ENCODE data around the gene CARMIL1.

- no peak for TF ChIP-seq EZH2 (IDR thresholded peaks at IDR 0.05; ENCODE audit: insufficient read depth, low read length)
- TF ChIP-seq CTCF (IDR thresholded peaks at IDR 0.05; ENCODE audit: insufficient read depth, low read depth, low read length) = no peak
Measured at GRCh38 chr6:25253351-25253750, 25.8 kb upstream of the CARMIL1 start.

All from astrocyte (in vitro differentiated cells and primary cell).